Right atrium auricular region (tissue), 2 donors: ENCODE measurements around the gene ADRA2C. TPM values are rescaled to one million over a fixed set of nuclear protein-coding genes. Genes with fewer than 3 reads are reported as not detected.

Experiments
- DNase-seq: peaks from one replicate; pipeline ENCODE4 v3.0.0-alpha.2; 2019; ENCODE audit warnings: low spot score
- H3K27ac ChIP-seq, 2 donors: fragments of 200-600 bp; sonication (generic); 1 replicate in 1 of 2; 2 replicates in 1 of 2; pipeline ENCODE4 v1.5.1; 2016 to 2019
- H3K27me3 ChIP-seq, 2 donors: fragments of 200-600 bp; sonication (generic); one replicate each; pipeline versions ENCODE4 v1.5.1 to v1.6.0; 2017 to 2019
- H3K36me3 ChIP-seq: fragments of 200-600 bp; sonication (generic); one replicate; pipeline ENCODE4 v1.5.1; 2016
- H3K4me1 ChIP-seq, 2 donors: fragments of 200-600 bp; sonication (generic); one replicate each; pipeline versions ENCODE4 v1.5.1 to v1.6.0; 2017 to 2019
- H3K4me3 ChIP-seq, 2 donors: fragments of 200-600 bp; sonication (generic); 1 replicate in 1 of 2; 2 replicates in 1 of 2; pipeline ENCODE4 v1.5.1; 2017 to 2019; ENCODE audit warnings: mild to moderate bottlenecking in 1 of 2, moderate library complexity in 1 of 2
- H3K9me3 ChIP-seq, 2 donors: fragments of 200-600 bp; sonication (generic); one replicate each; pipeline ENCODE4 v1.5.1; 2019
- CTCF ChIP-seq, 2 donors: fragments of 200-600 bp; sonication (generic); IDR thresholded peaks; one replicate each; pipeline ENCODE4 v1.5.1; 2019; ENCODE audit warnings: antibody characterized with exemption in 2 of 2
- total RNA-seq, 2 donors: library from RNA; depleted of rRNA; stranded (reverse); fragments of >200 nt; gene quantifications; one replicate each; pipeline ENCODE4 v1.1.0, GENCODE V29; 2016

The ADRA2C gene
- total RNA-seq, 2 donors from 2014 or later, result 2.6 to 3.1 TPM

- Histone ChIP-seq H3K9me3 (no peaks in the 10 kb centered on the region), H3K4me1 (no peaks in the 10 kb centered on the region), H3K4me3 (no peak overlapping the region), H3K27me3 (no peaks in the 10 kb centered on the region), H3K27ac (no peak overlapping the region), H3K36me3 (no peaks in the 10 kb centered on the region)
- DNase-seq, result no peak
- TF ChIP-seq CTCF (IDR thresholded peaks at IDR 0.05), result no peak
These were observed 41.1 kb downstream of the ADRA2C start for GRCh38 chr4:3807311-3807710.

DNA sequence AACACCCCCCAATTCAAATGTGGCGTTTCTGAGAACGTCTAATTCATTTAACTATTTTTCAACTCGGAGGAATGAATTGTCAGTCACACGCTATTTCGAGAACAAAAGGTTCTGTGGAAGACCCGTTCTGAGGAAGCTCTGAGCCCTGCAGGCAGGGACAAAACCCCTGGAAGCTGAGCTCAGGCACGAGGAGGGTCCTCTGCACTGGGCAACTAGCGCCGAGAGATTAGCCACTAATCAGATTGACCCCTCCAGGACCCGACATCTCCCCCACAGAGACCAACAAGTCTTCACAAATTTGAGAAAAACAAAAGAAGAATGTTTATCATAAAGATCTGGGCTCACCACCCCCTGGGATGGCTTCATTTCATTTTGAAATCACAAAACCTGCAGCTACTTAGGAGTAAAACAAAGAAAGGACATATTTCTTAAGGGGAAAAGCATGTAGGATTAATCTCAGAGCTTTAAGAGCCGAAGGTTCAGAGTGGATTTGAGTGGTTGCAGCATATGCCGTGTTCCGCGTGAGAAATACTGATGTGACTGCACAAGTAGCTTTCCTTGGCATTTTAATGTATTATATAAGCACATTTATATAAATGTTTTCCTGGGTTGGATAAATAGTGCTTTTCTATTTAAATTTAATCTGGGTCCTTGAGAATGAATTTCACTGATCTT lies 41.8 kb downstream of the ADRA2C start:
- H3K4me1 ChIP-seq, result no peaks in the 10 kb centered on the region
- no peaks in the 10 kb centered on the region for H3K27me3 ChIP-seq
- no peaks in the 10 kb centered on the region for H3K9me3 ChIP-seq
- H3K27ac ChIP-seq, result no peak overlapping the region
- no peaks in the 10 kb centered on the region for H3K36me3 ChIP-seq
- H3K4me3 ChIP-seq, result no peak overlapping the region
- no peak for DNase-seq
- TF ChIP-seq CTCF (IDR thresholded peaks at IDR 0.05), result no peak

DNA sequence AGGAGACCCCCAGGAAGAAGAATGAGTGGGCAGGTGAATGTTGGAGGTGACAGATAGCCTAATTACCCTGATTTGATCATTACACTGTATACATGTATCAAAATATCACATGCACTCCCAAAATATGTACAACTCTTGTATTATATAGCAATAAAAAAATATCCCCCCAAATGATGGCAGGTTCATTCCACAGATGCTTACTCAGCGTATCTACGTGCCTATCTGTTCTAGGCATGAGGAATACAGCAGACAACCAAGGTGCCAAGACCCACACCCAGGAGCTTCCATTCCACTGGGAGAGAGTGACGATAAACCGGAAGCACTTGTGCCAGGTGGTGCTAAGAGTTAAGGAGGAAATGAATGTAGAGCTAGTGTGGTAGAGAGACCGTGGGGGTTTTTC lies 42.4 kb downstream of the ADRA2C start:
- DNase-seq, result no peak
- no peak for TF ChIP-seq CTCF (IDR thresholded peaks at IDR 0.05)
- Histone ChIP-seq H3K36me3 (no peaks in the 10 kb centered on the region), H3K4me1 (no peaks in the 10 kb centered on the region), H3K4me3 (no peak overlapping the region), H3K27me3 (no peaks in the 10 kb centered on the region), H3K9me3 (no peaks in the 10 kb centered on the region), H3K27ac (no peak overlapping the region)

GRCh38 chr4:3809028-3809427 lies 42.8 kb downstream of the ADRA2C start:
- DNase-seq, result no peak
- no peak for TF ChIP-seq CTCF (IDR thresholded peaks at IDR 0.05)
- H3K27ac ChIP-seq, result no peak overlapping the region
- H3K9me3 ChIP-seq, result no peaks in the 10 kb centered on the region
- H3K36me3 ChIP-seq, result no peaks in the 10 kb centered on the region
- no peaks in the 10 kb centered on the region for H3K4me1 ChIP-seq
- no peak overlapping the region for H3K4me3 ChIP-seq
- no peaks in the 10 kb centered on the region for H3K27me3 ChIP-seq

- TF ChIP-seq CTCF (IDR thresholded peaks at IDR 0.05), result no peak
- Histone ChIP-seq H3K9me3 (no peaks in the 10 kb centered on the region), H3K27me3 (no peaks in the 10 kb centered on the region), H3K36me3 (no peaks in the 10 kb centered on the region), H3K4me1 (no peaks in the 10 kb centered on the region), H3K27ac (no peak overlapping the region), H3K4me3 (no peak overlapping the region)
- no peak for DNase-seq
These were observed 43.4 kb downstream of the ADRA2C start for GRCh38 chr4:3809451-3810110.
